Mammary epithelial cell (primary cell): ENCODE measurements around the gene PARVA.

ENCODE experiments used
- EZH2 ChIP-seq: IDR thresholded peaks from 2 replicates; pipeline ENCODE4 v1.6.1; 2012; ENCODE audit warnings: low read length, inconsistent platforms, borderline replicate concordance
- TF ChIP-seq, protein P1 (sequence below), 2 donors: IDR thresholded peaks in 1 of 2; conservative IDR thresholded peaks in 1 of 2; 2 replicates each; pipeline ENCODE4 v1.5.1; 2011 to 2012; ENCODE audit warnings: inconsistent platforms in 2 of 2, low read length in 2 of 2, mild to moderate bottlenecking in 2 of 2, control low read depth in 1 of 2, low read depth in 1 of 2; ENCODE audit not compliant: insufficient read depth in 1 of 2; ENCODE audit errors: extremely low read depth in 1 of 2

DNA sequence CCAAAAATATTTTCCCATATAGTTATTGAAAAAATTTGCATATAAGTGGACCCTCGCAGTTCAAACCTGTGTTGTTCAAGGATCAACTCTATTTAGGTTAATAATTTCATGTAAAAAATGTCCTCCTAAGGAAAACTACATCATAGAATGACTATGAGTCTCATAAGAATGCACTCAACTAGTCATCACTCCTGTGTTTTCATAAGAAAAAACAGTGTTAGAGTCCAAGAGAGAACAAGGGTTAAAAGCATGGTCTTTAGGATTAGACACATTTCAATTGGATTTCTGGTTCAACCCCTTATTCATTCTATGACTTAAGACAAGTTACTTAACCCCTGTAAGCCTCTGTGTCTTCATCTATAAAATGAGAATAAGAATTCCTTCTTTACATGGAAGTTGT lies 5.1 kb downstream of the PARVA start:
- TF ChIP-seq, protein P1, sequence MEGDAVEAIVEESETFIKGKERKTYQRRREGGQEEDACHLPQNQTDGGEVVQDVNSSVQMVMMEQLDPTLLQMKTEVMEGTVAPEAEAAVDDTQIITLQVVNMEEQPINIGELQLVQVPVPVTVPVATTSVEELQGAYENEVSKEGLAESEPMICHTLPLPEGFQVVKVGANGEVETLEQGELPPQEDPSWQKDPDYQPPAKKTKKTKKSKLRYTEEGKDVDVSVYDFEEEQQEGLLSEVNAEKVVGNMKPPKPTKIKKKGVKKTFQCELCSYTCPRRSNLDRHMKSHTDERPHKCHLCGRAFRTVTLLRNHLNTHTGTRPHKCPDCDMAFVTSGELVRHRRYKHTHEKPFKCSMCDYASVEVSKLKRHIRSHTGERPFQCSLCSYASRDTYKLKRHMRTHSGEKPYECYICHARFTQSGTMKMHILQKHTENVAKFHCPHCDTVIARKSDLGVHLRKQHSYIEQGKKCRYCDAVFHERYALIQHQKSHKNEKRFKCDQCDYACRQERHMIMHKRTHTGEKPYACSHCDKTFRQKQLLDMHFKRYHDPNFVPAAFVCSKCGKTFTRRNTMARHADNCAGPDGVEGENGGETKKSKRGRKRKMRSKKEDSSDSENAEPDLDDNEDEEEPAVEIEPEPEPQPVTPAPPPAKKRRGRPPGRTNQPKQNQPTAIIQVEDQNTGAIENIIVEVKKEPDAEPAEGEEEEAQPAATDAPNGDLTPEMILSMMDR (conservative IDR thresholded peaks at IDR 0.05 in 1 of 2, IDR thresholded peaks at IDR 0.05 in 1 of 2; ENCODE audit: extremely low read depth in 1 of 2, insufficient read depth in 1 of 2, low read depth in 1 of 2, low read length in 2 of 2): no peak
- TF ChIP-seq EZH2: no peak
